Brain microvascular endothelial cell (primary cell): ENCODE data around the gene COL21A1.

ENCODE experiments used
- DNase-seq: peaks from one replicate; pipeline ENCODE4 v3.0.0-alpha.2; 2020
- H3K27ac ChIP-seq: fragments of 250-450 bp; sonication (Bioruptor Pico); 2 replicates; pipeline ENCODE4 v1.5.1; 2020; ENCODE audit warnings: mild to moderate bottlenecking, moderate library complexity
- H3K27me3 ChIP-seq: fragments of 250-450 bp; sonication (Bioruptor Pico); replicated peaks from 2 replicates; pipeline ENCODE4 v1.5.1; 2020; ENCODE audit warnings: mild to moderate bottlenecking
- H3K36me3 ChIP-seq: fragments of 250-450 bp; sonication (Bioruptor Pico); replicated peaks from 2 replicates; pipeline ENCODE4 v1.5.1; 2020; ENCODE audit warnings: mild to moderate bottlenecking
- H3K4me3 ChIP-seq: 2 replicates; pipeline ENCODE4 v1.5.1; 2011; ENCODE audit warnings: low read depth, mild to moderate bottlenecking, control low read depth, low read length, moderate library complexity
- in situ Hi-C: cut with HindIII; loops from 2 replicates; pipeline ENCODE4 v1.10.0; 2017; ENCODE audit warnings: low sequenced_read_pairs, low pct_ligation_motif_present
- TF ChIP-seq, protein P1 (sequence below): IDR thresholded peaks from 2 replicates; pipeline ENCODE4 v1.5.1; 2011; ENCODE audit warnings: low read depth, mild to moderate bottlenecking, moderate library complexity, low read length, control low read depth, inconsistent platforms; ENCODE audit errors: missing control alignments

Gene COL21A1

DNA sequence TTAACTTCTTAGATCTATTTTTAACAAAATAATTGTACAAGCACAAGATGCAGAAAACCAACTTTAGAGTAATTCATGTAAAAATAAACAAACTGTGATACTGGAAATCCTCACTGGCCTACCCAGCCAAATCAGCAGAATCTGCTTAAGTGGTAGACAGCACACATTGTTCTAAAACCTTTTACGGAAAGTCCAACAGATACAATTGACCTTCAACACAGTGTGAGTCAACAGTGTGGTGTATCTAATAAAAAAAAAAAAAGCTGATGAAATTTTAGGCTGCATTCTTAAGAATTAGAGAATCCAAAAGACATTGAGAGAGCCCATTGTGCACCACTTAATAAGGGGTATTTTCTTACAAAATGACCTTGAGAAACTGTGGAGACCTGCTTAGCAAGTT is 174.5 kb downstream of the COL21A1 start:
- in situ Hi-C loops, result no loop called here
- H3K4me3 ChIP-seq, result no peak overlapping the region
- DNase-seq, result peak; percentile 27
- TF ChIP-seq, protein P1, sequence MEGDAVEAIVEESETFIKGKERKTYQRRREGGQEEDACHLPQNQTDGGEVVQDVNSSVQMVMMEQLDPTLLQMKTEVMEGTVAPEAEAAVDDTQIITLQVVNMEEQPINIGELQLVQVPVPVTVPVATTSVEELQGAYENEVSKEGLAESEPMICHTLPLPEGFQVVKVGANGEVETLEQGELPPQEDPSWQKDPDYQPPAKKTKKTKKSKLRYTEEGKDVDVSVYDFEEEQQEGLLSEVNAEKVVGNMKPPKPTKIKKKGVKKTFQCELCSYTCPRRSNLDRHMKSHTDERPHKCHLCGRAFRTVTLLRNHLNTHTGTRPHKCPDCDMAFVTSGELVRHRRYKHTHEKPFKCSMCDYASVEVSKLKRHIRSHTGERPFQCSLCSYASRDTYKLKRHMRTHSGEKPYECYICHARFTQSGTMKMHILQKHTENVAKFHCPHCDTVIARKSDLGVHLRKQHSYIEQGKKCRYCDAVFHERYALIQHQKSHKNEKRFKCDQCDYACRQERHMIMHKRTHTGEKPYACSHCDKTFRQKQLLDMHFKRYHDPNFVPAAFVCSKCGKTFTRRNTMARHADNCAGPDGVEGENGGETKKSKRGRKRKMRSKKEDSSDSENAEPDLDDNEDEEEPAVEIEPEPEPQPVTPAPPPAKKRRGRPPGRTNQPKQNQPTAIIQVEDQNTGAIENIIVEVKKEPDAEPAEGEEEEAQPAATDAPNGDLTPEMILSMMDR, result no peak
- no peaks in the 10 kb centered on the region for H3K36me3 ChIP-seq
- peak overlapping the region; percentile 79 for H3K27ac ChIP-seq
- H3K27me3 ChIP-seq, result no peaks in the 10 kb centered on the region

DNA sequence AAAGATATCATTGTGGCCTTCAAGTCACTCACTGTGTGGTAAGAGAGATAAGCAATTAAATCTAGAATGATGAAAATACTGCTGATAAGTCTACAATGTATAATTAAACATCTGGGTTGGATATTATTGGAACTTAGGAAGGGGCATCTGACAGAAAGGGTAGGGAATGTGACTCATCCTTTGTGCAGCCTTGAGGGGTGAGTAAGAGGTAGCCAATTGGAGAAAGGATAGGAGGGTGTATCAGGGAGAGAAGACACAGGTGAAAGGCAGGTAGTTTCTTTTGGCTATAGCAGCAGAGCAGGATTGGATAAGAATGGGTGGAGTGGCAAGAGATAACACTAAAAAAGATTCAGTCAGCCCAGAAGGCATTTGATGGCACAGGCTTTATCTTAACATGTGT is 182.0 kb downstream of the COL21A1 start:
- Histone ChIP-seq H3K4me3 (no peak overlapping the region), H3K27me3 (no peaks in the 10 kb centered on the region), H3K27ac (no peak overlapping the region), H3K36me3 (no peaks in the 10 kb centered on the region)
- in situ Hi-C loops, result no loop called here
- DNase-seq, result no peak
- TF ChIP-seq, protein P1, result no peak

GRCh38 chr6:56062836-56063235 is 184.5 kb downstream of the COL21A1 start:
- TF ChIP-seq, protein P1, result no peak
- no peak overlapping the region for H3K27ac ChIP-seq
- no peak overlapping the region for H3K4me3 ChIP-seq
- no peaks in the 10 kb centered on the region for H3K27me3 ChIP-seq
- no peaks in the 10 kb centered on the region for H3K36me3 ChIP-seq
- in situ Hi-C loops, result no loop called here
- no peak for DNase-seq

GRCh38 chr6:56058636-56059035 is 188.7 kb downstream of the COL21A1 start:
- Histone ChIP-seq H3K4me3 (no peak overlapping the region), H3K27me3 (no peaks in the 10 kb centered on the region), H3K36me3 (no peaks in the 10 kb centered on the region), H3K27ac (no peak overlapping the region)
- TF ChIP-seq, protein P1, result no peak
- in situ Hi-C loops, result no loop called here
- DNase-seq, result peak; percentile 22

DNA sequence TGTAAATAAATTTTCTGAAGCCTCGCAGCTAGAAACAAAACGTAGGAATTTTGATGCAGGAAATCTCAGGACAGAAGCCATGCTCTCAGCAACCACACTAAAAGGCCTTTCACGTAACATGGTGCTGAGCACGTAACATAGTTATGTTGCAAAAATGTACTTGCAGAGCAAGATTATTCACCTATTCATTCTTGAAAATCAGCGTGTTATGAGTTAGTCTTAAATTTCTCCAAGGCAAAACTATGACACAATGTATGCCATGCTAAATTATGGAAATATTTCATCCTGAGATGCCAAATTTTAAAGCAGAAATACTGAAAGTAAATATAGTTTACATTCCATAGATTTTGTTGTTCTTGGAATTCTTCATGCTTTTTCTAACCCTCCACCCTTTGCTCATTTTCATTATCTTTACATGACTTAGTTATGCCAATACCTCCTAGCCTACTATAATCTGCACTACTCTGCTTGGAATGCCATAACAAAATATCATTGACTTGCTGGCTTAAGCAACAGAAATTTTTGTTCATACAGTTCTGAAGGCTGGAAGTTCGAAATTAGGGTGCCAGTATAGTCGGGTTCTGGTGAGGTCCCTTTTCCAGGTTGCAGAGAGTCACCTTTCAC is 192.2 kb downstream of the COL21A1 start:
- no peak overlapping the region for H3K27ac ChIP-seq
- TF ChIP-seq, protein P1, result no peak

DNA sequence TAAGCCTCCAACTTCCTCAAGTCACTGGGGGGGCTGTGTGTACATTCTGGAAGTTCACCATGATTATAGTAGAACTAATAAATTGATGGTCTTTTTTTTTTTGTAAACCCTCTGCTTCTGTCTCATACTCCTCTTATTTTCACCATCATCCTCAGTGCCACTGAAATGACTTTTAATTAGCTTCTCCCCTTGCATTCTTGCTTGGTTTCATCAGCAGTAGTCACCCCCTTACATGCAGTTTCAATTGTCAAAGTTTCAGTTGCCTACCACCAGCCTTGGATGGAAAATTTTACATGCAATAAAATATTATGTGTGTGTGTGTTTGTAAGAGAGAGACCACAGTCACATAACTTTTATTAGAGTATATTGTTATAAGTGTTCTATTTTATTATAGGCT is 196.2 kb downstream of the COL21A1 start:
- Histone ChIP-seq H3K27me3 (no peaks in the 10 kb centered on the region), H3K4me3 (no peak overlapping the region), H3K36me3 (no peaks in the 10 kb centered on the region), H3K27ac (no peak overlapping the region)
- TF ChIP-seq, protein P1, result no peak
- in situ Hi-C loops, result no loop called here
- no peak for DNase-seq

More for the DNA sequence above, 192.2 kb downstream of the COL21A1 start:
- Histone ChIP-seq H3K36me3 (no peaks in the 10 kb centered on the region), H3K4me3 (no peak overlapping the region), H3K27me3 (no peaks in the 10 kb centered on the region)
- peak; percentile 37 for DNase-seq
- in situ Hi-C loops, result no loop called here
